ENCODE results near the gene CCK.
"Not testable (repeated sequence)": the region's sequence is repeated elsewhere in the genome, so short reads cannot be mapped to it uniquely, and the experiment has no call there.

CCK gene

DNA sequence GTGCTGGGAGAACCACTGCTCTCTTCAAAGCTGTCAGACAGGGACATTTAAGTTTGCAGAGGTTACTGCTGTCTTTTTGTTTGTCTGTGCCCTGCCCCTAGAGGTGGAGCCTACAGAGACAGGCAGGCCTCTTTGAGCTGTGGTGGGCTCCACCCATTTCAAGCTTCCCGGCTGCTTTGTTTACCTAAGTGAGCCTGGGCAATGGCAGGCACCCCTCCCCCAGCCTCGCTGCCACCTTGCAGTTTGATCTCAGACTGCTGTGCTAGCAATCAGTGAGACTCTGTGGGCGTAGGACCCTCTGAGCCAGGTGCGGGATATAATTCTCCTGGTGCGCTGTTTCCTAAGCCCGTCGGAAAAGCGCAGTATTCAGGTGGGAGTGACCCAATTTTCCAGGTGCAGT, 21.4 kb upstream of the CCK start:
- not testable (repeated sequence) for ATAC-seq (replicated peaks); H3K9me3 Mint-ChIP-seq

DNA sequence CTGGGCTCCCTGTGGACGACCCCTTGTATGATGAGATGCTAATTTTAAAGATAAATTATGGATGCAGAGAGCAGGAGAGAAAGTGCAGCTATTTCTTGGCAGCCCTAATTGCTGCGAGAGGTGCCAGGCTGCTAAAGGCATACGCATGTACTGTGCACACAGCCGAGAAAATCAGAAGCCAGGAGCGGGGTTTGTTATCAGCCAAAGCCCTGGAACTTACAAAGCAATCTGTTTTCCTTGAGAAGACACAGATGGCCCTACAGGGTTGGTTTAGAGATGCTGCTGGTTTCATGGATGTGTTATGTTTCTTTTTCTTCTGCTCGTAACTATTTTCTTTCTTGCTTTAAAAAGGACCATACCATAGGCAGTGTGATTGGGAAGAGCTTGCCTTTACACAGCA, 11.7 kb upstream of the CCK start:
- peaks cover 7 to 18% of the 10 kb centered on the region in 2 donors for H3K9me3 Mint-ChIP-seq
- no peak for DNase-seq
- no peak overlapping the region for H3K4me3 Mint-ChIP-seq
- no peak for ATAC-seq (replicated peaks)
- no peak overlapping the region for H3K27ac Mint-ChIP-seq
- peaks cover 3% of the 10 kb centered on the region for H3K36me3 Mint-ChIP-seq (ENCODE audit: insufficient read depth)
- no peaks in the 10 kb centered on the region for H3K4me1 Mint-ChIP-seq (ENCODE audit: low read depth in 2 of 2)
- peaks cover 9 to 48% of the 10 kb centered on the region in 2 donors for H3K27me3 Mint-ChIP-seq

More for the DNA sequence above, 21.4 kb upstream of the CCK start:
- not testable (repeated sequence) for H3K36me3 Mint-ChIP-seq (ENCODE audit: insufficient read depth); H3K27ac Mint-ChIP-seq; H3K4me3 Mint-ChIP-seq; DNase-seq; H3K4me1 Mint-ChIP-seq (ENCODE audit: low read depth in 2 of 2)
- peaks cover 32 to 44% of the 10 kb centered on the region in 2 donors for H3K27me3 Mint-ChIP-seq

GRCh38 chr3:42276141-42277132, 10.5 kb upstream of the CCK start:
- Mint-ChIP-seq H3K36me3 (ENCODE audit: insufficient read depth) (peaks cover 3% of the 10 kb centered on the region), H3K4me1 (ENCODE audit: low read depth in 2 of 2) (no peaks in the 10 kb centered on the region), H3K27ac (no peak overlapping the region), H3K9me3 (peaks cover 9 to 18% of the 10 kb centered on the region in 2 donors), H3K27me3 (peaks cover 14 to 56% of the 10 kb centered on the region in 2 donors), H3K4me3 (no peak overlapping the region)
- DNase-seq (no peak), ATAC-seq (replicated peaks) (no peak)

GRCh38 chr3:42275217-42275616, 9.2 kb upstream of the CCK start:
- H3K4me1 Mint-ChIP-seq (ENCODE audit: low read depth in 2 of 2), result no peaks in the 10 kb centered on the region
- no peak overlapping the region for H3K27ac Mint-ChIP-seq

GRCh38 chr3:42274266-42274665, 8.3 kb upstream of the CCK start:
- Mint-ChIP-seq H3K36me3 (ENCODE audit: insufficient read depth) (no peaks in the 10 kb centered on the region), H3K27me3 (peaks cover 30 to 64% of the 10 kb centered on the region in 2 donors), H3K9me3 (peaks cover 3 to 4% of the 10 kb centered on the region in 2 donors), H3K4me1 (ENCODE audit: low read depth in 2 of 2) (no peaks in the 10 kb centered on the region), H3K27ac (no peak overlapping the region), H3K4me3 (no peak overlapping the region)
- ATAC-seq (replicated peaks) (no peak), DNase-seq (no peak)

More at GRCh38 chr3:42275217-42275616, 9.2 kb upstream of the CCK start:
- Mint-ChIP-seq H3K9me3 (peaks cover 7 to 13% of the 10 kb centered on the region in 2 donors), H3K36me3 (ENCODE audit: insufficient read depth) (peaks cover 3% of the 10 kb centered on the region), H3K4me3 (no peak overlapping the region), H3K27me3 (peaks cover 22 to 62% of the 10 kb centered on the region in 2 donors)
- ATAC-seq (replicated peaks) (no peak), DNase-seq (no peak)

DNA sequence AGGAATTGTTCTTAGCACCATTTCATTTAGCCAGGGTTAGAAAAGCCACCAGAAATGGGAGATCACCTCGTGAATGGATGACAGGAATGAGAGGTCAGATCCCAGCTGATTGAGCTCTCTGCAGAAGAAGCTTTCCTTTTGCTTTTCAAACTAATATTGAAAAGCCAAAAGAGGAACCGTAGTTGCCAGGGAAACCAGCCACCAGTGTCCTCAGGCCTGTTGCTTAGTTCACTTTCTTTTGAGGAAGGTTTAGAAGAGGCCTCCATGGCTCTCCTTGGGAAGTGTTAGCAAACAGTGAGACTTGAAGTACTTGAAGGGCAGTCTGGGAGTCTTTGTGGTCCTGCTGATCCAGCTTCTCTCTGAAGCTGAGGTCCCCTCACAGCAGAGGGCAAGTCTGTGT, 7.4 kb upstream of the CCK start:
- no peak for ATAC-seq (replicated peaks)
- Mint-ChIP-seq H3K4me3 (no peak overlapping the region), H3K4me1 (ENCODE audit: low read depth in 2 of 2) (no peaks in the 10 kb centered on the region), H3K27ac (no peak overlapping the region), H3K9me3 (peaks cover 0 to 1% of the 10 kb centered on the region in 2 donors), H3K27me3 (peaks cover 39 to 66% of the 10 kb centered on the region in 2 donors), H3K36me3 (ENCODE audit: insufficient read depth) (no peaks in the 10 kb centered on the region)
- DNase-seq, result no peak

- Mint-ChIP-seq H3K27me3 (peaks cover 46 to 66% of the 10 kb centered on the region in 2 donors), H3K9me3 (peaks cover 0 to 1% of the 10 kb centered on the region in 2 donors), H3K36me3 (ENCODE audit: insufficient read depth) (no peaks in the 10 kb centered on the region), H3K4me3 (no peak overlapping the region), H3K27ac (no peak overlapping the region), H3K4me1 (ENCODE audit: low read depth in 2 of 2) (no peaks in the 10 kb centered on the region)
- ATAC-seq (replicated peaks) (no peak), DNase-seq (no peak)
These were observed 5.8 kb upstream of the CCK start for GRCh38 chr3:42271786-42272185.

- DNase-seq (no peak), ATAC-seq (replicated peaks) (no peak)
- Mint-ChIP-seq H3K4me3 (no peak overlapping the region), H3K27me3 (peaks cover 57 to 60% of the 10 kb centered on the region in 2 donors), H3K4me1 (ENCODE audit: low read depth in 2 of 2) (no peaks in the 10 kb centered on the region), H3K36me3 (ENCODE audit: insufficient read depth) (no peaks in the 10 kb centered on the region), H3K27ac (no peak overlapping the region), H3K9me3 (peaks cover 0 to 1% of the 10 kb centered on the region in 2 donors)
These were observed 4.6 kb upstream of the CCK start for GRCh38 chr3:42270561-42270960.

- Mint-ChIP-seq H3K36me3 (ENCODE audit: insufficient read depth) (no peaks in the 10 kb centered on the region), H3K27me3 (peaks cover 61 to 65% of the 10 kb centered on the region in 2 donors), H3K9me3 (peaks cover 0 to 1% of the 10 kb centered on the region in 2 donors), H3K27ac (no peak overlapping the region), H3K4me3 (no peak overlapping the region), H3K4me1 (ENCODE audit: low read depth in 2 of 2) (peaks cover 0 to under 1% of the 10 kb centered on the region in 2 donors)
- ATAC-seq (replicated peaks) (no peak), DNase-seq (no peak)
These were observed 3.7 kb upstream of the CCK start for GRCh38 chr3:42269647-42270046.

DNA sequence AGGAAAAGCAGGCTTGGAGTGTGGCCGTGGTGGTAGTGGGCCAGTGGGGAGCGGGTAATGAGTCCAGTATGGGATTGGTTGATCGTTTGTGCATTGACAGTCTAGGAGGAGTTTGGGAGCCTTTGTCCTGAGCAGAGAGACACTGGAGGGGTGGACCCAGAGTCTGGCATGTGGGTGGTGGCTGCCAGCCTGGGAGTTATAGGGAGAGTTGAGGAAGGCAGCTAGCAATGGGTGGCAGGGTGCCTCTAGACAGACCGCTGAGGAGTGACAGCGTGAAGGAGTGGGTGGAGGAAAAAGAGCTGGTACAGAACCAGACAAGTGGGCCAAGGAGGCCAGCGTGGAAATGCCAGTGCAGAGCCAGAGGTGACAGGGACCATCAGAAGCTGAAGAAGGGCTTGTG, 1.9 kb upstream of the CCK start:
- Mint-ChIP-seq H3K27me3 (peaks cover 79 to 83% of the 10 kb centered on the region in 2 donors), H3K9me3 (peaks cover 0 to 1% of the 10 kb centered on the region in 2 donors)
- ATAC-seq (replicated peaks), result no peak

DNA sequence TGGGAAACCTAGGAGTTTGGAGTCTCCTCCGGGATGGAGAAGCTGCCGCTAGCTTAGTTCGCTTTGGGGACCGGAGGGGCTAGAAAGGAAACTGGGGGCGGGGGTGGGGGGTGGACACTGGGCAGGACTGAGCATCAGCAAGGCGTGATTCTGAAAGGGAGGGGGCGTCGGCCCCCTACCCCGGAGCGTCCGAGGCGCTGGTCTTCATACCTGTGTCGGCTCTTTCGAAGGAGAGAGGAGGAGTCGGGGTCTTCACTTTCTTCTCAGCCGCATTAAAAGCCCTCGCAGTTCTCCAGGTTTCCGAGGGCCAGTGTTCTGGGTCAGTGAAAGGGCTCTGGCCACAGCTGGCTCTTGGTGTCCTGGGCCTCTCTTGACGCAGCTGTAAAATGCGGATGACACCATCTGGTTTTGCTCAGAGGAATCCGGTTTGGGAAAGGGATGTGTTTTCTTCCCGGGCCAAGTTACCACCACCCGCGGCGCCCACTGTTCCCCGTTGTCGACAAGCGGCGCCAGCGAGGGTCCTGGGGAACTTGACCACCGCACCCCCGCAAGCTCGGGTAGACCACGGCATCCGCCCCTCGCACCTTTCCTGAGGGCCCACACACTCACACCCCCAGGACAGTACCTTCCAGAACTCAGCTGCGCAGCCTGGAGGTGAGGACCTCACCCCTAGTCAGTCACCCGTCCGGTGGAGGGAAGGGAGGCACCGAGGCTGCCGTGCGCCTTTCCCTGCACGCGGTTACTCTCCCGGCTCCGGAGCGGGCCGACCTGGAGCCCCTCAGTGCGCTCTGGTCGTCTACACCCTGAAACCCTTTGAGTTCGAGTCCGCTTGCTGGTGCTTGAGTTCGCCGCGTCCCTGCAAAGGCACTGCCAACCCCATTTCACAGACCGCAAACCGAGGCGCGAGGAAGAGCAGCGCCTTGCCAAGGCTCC, 660 bp downstream of the CCK start:
- DNase-seq (no peak), ATAC-seq (replicated peaks) (no peak)

More for the DNA sequence above, 1.9 kb upstream of the CCK start:
- peaks cover 0 to 5% of the 10 kb centered on the region in 2 donors for H3K4me1 Mint-ChIP-seq (ENCODE audit: low read depth in 2 of 2)
- no peaks in the 10 kb centered on the region for H3K36me3 Mint-ChIP-seq (ENCODE audit: insufficient read depth)
- no peak overlapping the region for H3K27ac Mint-ChIP-seq
- H3K4me3 Mint-ChIP-seq, result no peak overlapping the region
- DNase-seq, result no peak

DNA sequence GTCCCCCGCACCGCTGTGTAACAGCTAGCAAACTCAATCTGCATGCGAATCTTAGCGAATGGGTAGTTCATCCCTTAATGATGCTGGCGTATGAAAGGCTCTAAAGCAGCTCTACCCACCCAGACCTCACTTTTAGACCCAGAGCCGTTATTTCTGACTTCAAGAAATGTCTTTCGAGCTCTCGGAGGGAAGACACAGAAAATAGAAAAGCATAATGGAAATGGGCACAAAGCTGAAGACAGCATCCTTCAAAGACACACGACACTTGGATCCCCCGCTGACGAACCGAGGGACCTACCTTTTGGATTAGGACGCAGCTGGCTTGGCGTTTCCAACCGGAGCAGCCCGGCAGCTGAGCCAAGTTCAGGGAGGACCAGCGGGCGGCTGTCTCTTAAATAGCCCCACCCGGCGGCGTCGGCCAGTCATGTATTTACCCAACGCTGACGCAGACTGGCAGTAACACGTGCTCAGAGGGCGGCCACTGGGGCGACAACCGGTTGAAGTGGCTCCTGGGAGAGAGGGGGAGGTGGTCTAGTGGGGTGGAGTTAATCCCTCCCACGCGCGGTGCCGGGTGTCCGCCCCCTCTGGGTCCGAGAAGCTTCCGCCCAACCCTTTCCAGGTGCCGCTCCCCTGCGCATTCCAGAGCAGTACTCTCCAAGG, 1.5 kb downstream of the CCK start:
- H3K27me3 Mint-ChIP-seq, result peaks cover 84 to 94% of the 10 kb centered on the region in 2 donors
- no peak overlapping the region for H3K27ac Mint-ChIP-seq
- H3K9me3 Mint-ChIP-seq, result no peaks in the 10 kb centered on the region
- no peaks in the 10 kb centered on the region for H3K36me3 Mint-ChIP-seq (ENCODE audit: insufficient read depth)
- no peak for ATAC-seq (replicated peaks)
- DNase-seq, result no peak
- peaks cover 0 to 5% of the 10 kb centered on the region in 2 donors for H3K4me1 Mint-ChIP-seq (ENCODE audit: low read depth in 2 of 2)
- H3K4me3 Mint-ChIP-seq, result no peak overlapping the region

More for the DNA sequence above, 660 bp downstream of the CCK start:
- H3K36me3 Mint-ChIP-seq (ENCODE audit: insufficient read depth), result no peaks in the 10 kb centered on the region
- H3K27ac Mint-ChIP-seq, result no peak overlapping the region
- H3K27me3 Mint-ChIP-seq, result peaks cover 82 to 94% of the 10 kb centered on the region in 2 donors
- no peaks in the 10 kb centered on the region for H3K9me3 Mint-ChIP-seq
- peaks cover 0 to 5% of the 10 kb centered on the region in 2 donors for H3K4me1 Mint-ChIP-seq (ENCODE audit: low read depth in 2 of 2)
- no peak overlapping the region for H3K4me3 Mint-ChIP-seq

All from effector memory CD8-positive, alpha-beta T cell (primary cell).